ENCODE measurements around the gene PLEKHA4.

Gene PLEKHA4

DNA sequence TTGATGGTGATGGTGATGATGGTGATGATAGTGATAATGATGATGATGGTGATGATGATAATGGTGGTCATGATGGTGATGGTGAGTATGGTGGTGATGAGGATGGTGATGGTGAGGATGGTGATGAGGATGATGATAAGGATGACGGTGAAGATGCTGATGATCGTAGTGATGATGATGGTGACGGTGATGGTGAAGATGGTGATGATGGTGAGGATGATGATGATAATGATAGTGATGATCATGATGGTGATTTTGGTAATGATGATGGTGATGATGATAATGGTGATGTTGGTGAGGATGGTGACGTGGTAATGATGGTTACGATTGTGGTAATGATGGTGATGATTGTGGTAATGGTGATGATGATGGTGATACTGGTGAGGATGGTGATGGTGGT is 46.8 kb downstream of the PLEKHA4 start:
- no peak for DNase-seq

DNA sequence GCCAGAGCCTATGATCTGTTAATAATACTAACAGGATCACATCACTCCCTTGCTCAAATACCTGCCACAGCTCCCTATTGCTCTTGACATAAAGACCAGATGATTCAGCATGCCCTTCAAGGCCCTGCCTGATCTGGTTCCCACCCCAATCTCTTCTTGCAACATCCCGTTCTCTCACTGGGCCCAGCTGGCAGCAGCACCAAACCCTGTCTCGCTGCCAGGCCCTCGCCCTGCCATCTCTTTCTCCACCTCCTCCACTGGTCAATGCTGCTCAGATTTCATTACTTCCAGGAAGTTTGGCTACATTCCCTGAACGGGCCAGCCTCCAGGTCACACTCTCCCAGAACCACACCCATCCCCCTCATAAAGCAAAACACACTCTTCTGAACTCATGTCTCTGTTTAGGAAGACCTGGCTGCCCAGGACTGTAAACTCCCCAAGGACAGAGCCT is 49.0 kb downstream of the PLEKHA4 start:
- DNase-seq, result no peak

- DNase-seq, result no peak
These were observed 50.1 kb downstream of the PLEKHA4 start for GRCh38 chr19:48818234-48818820.

DNA sequence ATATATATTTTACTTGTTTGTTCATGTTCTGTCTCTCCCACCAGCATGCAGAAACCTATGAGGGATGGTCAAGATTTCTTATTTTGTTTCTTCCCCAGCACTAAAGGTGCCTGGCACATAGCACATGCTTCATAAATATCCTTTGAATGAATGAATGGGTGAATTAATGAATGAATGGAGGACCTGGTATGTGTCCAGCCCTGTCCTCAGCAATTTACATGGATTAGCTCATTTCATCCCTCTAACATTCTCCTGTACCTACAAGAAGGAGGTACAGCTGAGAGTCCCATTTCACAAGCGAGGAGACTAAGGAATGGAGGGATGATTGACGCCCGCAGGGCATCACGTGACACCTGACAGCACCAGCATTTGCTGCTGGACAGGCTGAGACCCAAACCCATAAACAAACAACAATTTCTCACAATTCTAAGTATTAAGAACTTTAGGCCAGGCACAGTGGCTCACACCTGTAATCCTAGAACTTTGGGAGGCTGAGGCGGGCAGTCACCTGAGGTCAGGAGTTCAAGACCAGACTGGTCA is 50.8 kb downstream of the PLEKHA4 start:
- no peak for DNase-seq

GRCh38 chr19:48815870-48816501 is 52.4 kb downstream of the PLEKHA4 start:
- DNase-seq, result no peak

DNA sequence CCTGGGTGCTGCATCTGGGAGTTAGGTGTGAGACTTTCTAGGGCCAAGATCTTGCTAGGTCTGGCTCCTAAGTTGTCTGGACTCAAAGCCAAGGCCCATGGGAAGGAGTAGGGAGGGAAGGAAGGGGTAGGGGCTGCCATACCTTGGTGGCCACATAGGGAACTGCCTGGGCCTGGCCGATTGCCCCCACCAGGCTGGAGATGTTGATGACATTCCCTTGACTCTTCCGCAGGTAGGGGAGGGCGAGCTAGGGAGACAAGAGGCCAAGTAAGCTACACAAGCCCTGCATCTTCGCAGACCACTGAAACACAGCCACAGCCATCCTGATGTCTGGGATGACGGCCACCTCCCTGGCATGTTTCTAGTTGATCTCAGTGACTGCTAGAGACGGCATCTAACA is 53.5 kb downstream of the PLEKHA4 start:
- DNase-seq, result no peak

DNA sequence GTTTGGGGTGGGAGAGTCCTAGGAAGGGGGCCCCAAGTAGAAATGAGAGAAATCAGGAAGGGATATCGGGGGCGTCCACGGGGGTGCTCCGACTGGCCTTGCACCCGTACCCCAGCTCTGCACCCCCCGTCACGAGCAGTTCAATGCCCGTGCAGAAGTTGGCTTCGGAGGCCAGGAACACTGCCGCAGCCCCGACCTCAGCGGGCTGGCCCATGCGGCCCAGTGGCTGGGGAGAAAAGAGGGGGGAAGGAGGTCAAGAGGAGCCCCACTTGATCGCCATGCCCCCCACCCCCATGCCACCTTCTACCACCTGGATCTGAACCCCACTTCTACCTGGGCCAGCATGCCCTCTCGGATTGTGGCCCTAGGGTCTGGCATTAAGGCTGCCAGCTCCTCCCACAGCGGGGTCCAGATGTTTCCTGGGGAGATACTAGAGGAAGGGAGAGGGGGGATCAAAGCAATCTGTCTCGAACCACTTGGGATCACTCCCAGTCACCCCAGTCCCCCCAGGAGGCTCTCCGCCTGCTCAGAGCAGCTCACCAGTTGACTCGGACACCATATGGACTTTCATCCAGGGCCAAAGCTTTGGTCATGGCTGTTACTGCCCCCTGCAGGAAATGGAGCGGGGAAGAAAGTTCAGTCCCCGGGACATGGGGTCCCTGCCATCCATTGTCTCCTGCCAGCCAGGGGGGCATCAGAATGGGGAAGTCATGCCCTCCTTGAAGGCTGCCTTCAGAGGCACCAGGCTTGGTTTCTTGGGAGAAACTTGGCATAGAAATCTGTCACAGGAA is 55.1 kb downstream of the PLEKHA4 start:
- DNase-seq, result no peak

- peak; percentile 95 for DNase-seq
These were observed 56.1 kb downstream of the PLEKHA4 start for GRCh38 chr19:48812094-48812929.

DNA sequence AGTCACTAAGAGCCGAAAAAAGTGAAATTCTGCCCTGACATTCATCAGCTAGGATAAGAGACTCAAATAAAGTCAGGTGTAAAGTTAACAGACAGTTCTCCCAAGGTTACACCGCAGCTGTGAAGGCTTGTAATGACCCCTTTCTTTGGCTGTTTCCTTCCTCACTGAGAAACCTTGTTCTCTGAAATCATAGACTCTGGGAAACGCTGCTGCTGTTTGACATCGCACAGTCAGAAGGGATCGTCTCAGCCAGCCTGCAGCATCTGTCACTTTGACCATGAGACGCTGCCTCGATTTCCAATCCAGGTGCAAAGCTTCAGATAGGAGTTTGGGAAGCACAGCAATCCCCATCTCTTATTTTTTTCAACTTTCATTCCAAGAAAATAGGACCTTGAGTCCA is 58.3 kb downstream of the PLEKHA4 start:
- no peak for DNase-seq

DNA sequence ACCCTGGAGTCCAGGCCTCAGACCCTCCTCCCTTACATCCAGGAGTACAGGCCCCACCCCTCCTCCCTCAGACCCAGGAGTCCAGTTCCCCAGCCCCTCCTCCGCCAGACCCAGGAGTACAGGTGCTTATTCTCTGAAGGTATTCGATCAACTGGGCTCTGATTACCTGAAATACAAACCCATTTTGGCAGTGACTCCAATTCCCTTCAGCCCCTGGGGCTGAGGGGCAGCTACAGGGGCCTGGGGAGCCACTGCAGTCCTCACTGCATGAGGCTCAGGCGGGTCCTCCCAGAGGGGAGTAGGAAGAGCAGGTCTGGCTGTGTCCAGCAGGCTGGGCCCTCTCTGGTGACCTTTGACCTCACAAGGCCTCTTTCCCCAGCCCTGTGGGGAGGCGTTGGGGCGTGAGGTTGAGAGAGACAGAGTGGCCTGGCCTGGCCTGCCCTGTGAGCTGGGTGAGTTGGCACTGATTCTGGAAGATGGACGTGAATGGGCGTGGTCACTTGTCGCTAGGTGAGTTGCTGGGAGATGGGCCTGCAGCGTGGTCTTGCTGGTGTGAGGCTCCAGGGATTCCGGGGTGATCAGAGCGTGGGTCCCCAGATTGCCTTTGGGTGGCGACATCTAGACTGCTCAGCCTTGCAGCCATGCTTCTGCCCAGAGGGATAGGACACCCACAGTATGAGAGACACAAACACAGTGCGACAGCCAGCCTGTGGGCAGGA is 60.7 kb downstream of the PLEKHA4 start:
- DNase-seq, result no peak

- DNase-seq, result no peak
These were observed 61.4 kb downstream of the PLEKHA4 start for GRCh38 chr19:48806818-48807589.

GRCh38 chr19:48806518-48806817 is 61.9 kb downstream of the PLEKHA4 start:
- DNase-seq, result peak; percentile 46

- no peak for DNase-seq
These were observed 63.0 kb downstream of the PLEKHA4 start for GRCh38 chr19:48805452-48805851.

GRCh38 chr19:48804496-48804895 is 63.9 kb downstream of the PLEKHA4 start:
- no peak for DNase-seq

GRCh38 chr19:48802623-48803022 is 65.8 kb downstream of the PLEKHA4 start:
- DNase-seq, result no peak

DNA sequence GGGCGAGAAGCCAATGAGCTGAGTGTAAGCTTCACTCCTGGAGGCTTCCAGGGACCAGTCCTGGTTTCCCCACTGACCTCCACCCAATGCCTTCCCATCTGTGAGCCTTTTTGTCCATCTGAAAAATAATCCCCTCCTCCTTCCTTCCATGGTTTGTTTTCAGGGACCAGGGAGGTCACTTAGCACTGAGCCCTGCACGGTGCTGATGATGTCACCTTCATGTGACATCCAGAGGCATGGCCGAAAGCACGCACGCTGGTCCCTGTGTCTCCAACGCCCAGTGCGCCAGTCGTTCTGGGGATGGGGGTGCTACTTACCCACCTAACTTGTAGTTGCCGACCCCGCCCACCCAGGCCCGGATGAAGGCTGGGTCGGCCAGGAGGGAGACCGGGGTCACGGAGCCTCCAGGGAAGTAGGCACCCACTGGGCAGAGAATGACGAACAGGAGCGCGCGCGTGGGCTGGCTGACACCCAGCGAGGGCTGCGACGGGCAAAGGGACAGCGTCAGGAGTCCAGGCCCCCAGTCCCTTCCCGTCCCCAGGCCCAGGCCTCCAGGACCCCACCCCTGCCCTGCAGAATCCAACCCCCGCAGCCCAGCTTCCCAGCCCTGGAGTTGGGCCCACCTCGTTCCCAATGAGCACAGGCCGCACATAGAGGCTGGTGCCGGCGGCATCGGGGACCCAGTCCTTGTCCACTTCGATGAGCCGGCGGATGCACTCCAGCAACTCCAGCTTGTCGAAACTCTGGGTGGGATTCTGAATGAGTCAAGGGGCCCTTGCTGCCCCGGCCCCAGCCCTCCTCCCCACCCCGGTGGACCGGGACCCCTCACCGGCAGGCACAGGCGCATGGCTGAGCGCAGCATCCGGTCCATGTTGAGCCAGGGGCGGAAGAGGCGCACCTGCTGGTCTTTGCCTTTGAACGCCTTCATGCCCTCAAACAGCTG is 68.8 kb downstream of the PLEKHA4 start:
- DNase-seq, result no peak

GRCh38 chr19:48798937-48799336 is 69.5 kb downstream of the PLEKHA4 start:
- DNase-seq, result no peak

DNA sequence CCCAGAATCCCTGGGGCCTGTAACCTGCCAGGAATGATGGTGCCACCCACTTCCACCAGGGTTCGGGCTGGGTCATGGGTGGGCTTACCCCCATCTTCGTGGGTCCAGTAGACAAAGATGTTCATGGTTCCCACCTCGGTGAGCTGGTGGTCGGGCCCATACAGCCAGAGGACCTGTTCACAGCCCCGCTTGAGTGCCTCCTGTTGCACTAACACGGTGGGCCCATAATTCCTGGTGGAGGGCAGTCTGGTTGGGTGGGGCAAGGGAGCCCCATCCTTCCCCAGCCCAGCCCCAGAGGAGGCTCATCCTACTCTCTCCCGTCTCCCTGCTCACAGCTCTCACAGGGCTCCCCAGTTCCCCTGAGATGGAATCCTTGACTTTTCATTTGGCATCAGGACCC is 71.3 kb downstream of the PLEKHA4 start:
- DNase-seq, result no peak

DNA sequence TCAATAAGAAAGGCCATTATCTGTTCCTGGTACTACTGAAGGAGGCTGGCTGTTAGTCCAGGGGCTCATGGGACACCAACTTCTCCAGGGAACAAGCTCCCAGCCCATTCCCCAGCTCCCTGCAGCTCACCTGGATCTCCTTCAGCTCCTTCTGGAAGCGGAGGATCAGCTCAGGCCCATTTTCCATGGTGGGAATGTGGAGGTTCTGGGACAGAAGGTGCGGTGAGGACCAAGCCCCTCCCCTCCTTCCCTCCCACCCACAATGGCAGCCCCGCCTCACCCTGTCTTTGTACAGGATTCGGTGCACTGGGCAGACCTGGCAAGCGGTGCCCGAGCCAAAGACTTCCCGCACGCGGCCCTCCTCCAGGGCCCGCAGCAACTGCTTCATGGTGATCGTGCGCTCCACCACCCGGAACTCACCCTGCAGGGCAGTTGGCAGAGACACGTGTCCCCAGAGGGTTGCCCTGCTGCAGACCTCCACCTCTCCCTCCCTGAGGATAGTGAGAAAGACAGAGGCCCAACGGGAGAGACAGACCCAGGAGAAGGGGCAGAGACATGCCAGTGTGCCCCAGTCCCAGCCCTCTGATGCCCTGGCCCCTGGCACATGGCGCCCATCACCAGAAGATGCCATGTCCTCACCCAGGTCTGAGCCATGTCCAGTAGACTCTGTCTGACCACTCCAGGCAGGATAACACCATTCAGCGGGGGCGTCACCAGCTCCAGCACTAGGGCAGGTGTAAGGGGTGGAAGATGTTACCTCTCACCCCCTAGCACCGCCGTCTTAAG is 71.9 kb downstream of the PLEKHA4 start:
- DNase-seq, result no peak

- DNase-seq, result no peak
These were observed 72.7 kb downstream of the PLEKHA4 start for GRCh38 chr19:48795685-48796070.

Measured in 8988T (cell line).